DMS 273 (cell line): ENCODE results near the gene UTP25.
"Not testable (repeated sequence)": the region's sequence is repeated elsewhere in the genome, so short reads cannot be mapped to it uniquely, and the experiment has no call there.

Experiments used
- DNase-seq: peaks from one replicate; lab custom pipeline; 2025; ENCODE audit not compliant: unreplicated experiment; lab: John Stamatoyannopoulos, UW

UTP25 gene

DNA sequence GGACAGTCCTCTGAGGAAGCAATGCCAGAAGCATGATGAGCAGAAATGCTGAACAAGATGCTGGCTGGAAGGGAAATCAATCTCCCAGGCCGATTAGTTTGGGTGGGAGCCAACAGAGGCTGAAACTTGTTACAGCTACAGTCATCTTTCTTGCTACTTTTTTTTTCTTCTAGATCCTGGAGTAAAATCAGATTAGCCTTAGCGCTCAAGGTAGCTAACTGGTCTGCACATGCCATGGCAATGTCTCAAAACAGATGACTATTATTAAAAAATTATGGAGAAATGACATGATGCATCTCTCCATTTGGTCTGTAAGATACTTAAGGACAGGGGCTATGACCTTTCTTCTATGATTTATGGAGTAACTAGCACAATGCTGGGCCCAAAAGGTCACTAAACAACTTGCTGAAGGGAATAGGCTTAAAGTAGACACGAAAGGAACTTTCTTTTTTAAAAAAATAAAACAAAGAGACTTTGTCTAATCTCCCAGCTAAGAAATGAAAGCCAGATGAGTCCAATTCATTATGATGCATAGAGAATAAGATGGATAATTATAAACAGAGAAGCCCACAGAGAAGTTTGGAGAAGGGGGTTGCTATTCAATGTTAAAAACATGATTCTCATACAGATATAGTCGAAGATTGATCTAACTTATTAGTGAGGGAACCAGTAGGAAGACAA, 42.5 kb downstream of the UTP25 start:
- no peak for DNase-seq

DNA sequence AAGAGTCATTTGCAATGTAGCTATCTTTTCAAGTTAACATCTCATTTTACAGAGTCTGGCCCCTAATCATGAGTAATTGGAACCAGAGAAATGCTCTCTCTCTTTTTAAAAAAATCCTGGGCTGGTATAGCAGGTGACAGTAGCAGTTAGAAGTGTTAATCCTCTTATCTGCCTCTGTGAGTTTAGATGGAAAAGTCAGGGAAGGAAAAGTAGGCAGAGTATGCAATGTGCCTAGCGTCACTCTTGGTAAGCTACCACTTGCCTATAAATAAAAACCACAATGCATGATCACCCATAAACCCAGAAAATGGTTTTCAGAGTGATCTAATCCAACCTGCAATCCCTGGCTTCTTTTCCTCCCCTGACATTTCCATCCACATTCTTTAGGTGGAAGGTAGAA, 43.2 kb downstream of the UTP25 start:
- DNase-seq = no peak

DNA sequence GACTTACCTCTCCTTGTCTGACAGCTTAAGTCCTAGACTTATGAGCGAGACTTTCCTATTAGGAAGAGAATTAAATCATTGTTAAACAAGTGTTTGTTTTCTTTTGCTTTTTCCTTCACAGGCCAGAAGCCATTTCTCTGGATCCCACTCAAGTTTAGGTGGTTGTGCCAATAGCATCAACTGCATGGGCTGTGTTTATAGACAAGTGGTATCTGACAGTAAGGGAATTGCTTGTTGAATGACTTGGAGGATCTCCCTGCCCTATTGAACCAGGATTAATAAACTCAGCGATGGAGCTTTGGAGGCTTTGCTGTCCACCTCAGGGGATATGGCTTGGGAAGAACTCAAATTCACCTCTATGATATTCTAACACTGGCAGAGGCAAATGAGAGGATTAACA, 43.7 kb downstream of the UTP25 start:
- no peak for DNase-seq

DNA sequence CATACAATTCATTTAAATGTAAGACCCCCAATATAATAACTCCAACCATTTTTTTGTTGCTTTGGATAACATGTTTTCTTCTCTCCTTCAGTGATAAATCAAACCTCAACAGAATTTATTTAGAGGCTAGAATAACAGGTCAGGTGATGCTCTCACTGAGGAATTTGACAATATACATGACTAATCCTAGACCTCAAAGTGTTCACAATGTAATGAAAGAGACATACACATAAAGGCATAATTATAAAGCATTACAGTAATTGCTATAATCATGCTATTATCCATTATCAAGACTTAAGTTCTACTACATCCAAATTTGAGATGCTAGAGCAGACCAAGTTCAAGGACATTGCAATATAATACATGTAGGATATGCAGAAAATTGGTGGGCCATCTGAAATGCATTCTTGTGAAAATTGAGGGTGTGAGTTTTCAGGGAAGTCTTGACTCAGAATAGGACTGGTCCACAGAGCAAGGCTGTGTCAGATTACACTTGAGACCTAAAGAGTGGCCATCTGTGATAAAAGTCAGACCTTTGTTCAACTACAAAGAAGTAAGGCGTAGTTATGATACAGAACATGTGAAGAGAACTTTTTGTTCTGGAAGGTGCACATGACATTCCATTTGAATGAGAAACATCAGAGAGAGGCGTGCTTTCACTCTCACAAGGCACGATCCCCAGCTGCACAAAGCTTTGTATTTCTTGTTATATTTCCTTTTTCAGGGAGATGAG, 45.5 kb downstream of the UTP25 start:
- no peak for DNase-seq

DNA sequence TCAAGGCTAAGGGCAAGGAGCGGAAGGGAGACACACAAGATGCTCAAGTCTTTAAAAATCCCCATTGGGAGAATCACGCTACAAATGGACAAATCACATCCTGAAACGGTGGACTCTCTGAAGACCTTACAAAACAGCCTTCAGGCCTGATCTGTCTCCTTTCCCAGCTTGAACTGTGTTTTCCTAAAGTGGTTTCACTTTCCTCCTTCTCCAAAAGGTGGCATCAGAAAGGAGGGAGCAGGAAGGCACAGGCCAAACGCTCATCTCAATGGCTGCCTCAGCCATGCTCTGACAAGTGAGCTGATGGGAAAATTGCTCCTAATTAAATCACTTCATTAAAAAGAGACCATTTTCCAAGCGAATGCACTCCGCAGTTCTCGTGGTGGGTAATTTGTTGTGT, 47.7 kb downstream of the UTP25 start:
- DNase-seq = peak; percentile 89

DNA sequence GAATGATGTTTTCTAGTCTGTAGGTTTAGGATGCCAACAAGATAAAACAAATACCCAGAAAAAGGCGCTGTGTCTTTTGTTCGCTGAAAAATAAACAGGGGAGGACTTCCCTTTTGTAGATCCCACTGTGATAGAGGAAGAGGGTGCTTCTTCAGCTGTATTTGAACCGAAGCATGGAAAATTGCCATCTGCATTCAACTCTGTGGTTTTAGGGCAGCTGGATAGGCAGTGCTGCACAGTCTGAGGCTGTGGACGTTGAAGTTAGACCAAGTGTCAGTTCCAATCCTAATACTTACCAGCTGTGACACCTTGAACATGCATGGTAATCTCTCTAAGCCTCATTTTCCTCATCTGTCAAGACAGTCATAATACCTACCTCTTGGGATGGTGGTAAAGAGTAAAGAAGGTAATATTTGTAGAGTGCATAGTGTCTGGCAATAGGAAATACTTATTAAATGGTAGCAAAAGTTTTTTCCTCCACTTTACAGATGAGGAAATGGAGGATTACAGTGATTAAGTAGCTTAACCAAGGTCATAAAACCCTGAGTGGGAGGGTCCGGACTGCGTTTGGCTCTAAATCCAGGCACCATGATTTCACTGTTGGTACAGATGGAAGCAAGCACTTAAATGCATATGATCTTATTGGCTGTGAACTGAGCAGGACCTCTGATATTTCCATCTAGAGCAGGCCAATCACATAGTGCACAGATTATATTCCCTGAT, 48.5 kb downstream of the UTP25 start:
- peak; percentile 26 for DNase-seq

DNA sequence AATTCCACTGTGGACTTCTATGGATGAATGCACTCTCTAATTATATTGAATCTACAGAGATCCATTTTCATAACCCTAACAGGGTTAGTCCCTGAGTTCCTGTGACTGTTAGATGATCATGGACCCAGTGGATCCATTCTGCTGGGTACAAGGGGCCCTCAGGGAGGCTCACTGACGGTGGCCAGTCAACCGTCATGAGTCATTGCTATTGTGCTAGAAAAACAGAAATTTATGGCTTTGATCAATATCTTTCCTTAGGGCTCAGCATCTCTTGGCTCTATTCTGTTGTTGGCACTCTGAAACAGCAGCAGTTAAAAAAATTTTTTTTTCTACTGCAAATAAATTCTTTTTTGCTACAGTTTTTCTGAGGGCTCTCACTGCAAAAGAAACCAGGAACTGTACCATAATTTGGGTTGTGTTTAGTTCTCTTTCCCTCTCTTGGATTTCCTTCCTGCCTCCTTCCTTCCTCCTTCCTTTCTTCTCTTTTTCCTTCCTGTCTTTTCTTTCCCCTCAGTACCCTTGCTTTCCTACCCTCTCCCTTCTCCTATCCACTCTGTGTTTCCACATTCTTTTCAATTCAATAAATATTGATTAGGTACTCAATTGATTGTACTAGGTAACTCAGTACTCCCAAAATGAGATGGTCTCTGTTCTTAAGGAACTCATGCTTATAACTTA, 49.5 kb downstream of the UTP25 start:
- no peak for DNase-seq

DNA sequence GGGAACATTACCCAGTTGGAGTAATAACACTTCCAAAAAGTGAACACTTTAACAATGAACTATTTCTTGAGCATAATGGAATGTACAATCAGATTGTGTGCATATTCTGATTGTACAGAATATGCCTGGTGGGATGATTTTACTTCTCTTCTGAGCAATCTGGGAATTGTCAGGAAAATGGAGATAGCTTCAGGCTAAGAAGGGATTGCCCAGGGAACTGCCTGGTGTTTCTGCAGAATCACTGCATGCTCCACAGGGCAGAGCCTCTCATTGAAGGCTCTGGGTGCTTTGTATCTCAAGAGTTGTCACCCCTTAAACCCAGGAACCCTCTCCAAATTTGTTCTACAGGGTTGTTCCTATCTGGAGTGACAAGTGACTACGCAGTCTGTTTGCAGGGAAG, 51.2 kb downstream of the UTP25 start:
- DNase-seq = no peak

DNA sequence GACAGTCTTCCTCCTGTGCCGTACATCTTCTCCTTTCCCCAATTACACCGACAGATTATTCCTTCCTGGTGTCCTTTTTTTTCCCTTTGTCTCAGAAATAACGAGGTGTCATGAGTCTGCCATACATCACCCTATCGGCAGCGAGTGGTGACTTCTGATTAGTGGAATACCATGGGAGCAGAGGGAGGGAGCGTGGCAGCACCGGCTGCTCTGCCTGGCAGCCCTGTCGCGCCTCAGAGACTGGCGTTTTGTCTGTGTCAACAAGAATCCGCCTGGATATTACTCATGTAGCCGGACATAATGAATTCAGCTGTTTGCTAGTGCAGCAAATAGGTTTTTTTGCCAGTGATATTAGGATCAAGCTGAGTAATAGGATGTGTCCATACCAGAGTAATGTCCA, 51.8 kb downstream of the UTP25 start:
- DNase-seq = peak; percentile 31

DNA sequence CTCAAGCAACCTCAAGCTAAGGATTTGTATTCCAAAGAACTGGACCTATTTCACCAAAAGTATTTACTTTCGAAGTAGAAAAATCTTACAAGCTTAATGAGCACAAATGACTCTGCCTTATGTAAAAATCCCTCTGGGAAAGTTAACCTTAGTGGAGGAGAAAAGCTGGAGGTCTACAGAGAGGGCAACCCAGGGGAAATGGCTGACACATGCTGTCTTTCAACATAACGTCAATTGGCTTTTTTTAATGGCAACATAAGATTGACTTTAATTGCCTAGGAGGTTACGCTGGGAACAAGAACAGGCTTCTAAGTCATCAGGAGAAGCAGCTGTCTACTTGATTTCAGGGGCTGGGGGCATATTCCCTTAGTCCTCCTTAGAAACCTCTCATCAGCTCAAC, 52.3 kb downstream of the UTP25 start:
- DNase-seq = no peak

DNA sequence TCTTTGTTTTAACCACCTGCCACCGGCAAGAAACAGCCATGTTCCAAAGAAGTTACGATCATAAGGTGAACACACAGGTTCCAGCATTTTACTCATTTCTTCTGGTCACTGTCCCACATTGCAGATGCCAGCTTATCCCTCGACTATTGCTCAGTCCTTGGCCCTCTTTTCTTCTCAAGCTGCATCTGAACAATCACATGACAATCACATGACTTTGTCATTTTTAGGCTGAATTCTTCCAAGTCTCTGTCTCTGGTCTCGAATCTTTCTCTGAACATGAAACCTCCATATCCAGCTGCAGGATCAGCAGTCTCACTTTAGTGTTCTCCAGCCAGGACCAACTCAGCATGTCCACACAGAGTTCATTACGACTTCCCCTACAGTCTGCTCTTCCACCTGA, 53.8 kb downstream of the UTP25 start:
- DNase-seq = no peak

DNA sequence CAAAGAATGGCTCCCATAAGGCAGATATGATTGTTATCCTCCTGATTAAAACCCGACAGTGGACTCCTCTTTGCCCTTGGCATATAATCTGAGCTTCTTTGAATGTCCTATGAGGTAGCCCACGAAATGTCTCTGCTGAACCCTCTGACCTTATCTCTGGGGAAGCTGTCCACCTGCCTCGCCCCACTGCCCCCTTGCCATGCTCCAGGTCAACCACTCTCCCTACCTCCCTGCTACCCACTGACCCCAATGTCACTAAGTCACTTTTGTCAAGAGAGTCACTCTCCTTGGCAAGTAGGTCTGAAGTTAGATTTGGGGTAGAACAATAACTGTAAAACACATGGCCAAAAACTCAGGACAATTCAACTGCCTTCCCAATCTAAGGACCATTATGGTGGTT, 54.5 kb downstream of the UTP25 start:
- DNase-seq = no peak

DNA sequence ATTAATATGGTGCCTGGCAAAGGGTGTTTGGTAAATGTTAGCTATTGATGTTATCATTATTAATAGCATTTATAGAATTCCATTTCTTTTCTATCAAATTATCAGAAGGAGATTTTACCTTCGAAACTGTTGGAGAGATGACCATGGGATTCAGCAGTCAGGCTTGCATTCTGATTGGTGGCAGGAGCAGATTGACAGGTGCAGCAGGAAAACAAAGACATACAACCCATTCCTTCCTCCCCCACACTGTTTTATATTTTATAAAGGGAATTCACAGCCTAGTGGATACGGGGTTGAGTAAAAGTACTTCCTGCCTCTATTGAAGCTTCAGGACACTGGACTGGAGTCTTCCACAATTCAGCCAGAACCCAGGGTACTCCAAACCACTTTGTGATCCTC, 55.2 kb downstream of the UTP25 start:
- DNase-seq = no peak

DNA sequence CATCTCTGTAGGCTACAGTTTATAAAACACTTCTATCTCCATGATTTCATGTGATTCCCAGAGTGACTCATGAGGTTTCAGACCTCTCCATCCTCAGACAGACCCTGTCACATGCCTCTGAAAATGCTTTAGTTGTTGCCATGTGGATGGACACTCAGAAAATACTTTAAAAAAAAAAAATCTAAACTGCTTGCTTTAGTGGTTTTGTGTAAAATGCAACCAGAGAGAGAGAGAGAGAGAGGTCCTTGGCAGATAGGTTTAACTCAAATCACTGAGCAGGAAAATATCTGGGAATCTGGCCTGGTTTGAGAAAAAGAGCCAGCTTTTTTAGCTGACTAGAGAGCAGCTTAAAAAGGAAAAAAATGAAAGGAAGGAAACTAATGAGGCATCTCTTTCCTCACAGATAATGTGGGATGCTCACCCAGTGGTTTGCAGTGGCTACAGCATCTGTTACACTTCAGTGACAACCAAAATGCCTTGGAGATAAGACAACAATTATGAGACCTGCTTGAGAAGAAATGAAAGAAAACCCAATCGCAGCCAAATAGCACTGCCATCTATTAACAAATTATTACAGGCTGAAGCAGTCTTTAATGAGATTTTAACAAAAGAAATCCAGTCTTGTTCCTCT, 55.7 kb downstream of the UTP25 start:
- no peak for DNase-seq

DNA sequence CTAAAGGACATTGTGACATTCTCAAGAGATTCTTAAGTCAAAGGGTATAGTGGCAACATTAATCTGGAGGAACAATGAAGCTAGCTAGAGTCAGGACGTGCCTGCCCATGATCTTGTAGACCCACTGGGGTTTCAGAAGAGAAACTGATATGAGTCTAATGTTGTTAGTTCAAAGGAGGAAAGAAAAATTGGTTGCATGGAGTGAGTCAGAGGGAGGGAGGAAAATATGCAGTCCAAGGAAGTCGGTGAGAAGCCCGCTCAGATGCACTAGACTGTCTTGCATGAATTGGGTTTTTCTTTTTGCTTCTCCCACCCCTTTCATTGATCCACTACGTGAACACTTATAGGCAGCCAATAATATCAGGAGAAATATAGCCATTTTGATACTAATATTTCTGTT, 56.5 kb downstream of the UTP25 start:
- no peak for DNase-seq

DNA sequence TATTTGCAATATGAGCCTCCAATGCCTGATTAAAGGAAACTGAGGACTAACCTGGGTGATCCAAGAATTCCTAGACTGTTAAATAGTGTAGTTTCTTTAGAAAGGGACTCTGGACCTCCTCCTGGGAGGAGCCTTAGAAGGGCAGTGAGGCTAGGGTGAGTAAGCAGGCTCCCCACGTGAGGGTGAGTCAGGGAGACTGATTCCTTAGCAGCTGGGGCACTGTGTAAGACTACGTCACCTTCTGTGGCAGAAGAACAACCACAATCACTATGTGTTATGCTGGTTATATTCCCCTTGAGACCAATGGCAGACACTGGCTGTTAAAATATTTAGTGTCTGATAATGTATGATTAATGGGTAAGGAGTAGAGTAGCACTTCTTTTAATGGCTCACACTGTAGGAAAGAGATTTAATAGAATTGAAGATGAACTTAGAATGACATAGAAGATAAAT, 56.9 kb downstream of the UTP25 start:
- DNase-seq = peak; percentile 80

DNA sequence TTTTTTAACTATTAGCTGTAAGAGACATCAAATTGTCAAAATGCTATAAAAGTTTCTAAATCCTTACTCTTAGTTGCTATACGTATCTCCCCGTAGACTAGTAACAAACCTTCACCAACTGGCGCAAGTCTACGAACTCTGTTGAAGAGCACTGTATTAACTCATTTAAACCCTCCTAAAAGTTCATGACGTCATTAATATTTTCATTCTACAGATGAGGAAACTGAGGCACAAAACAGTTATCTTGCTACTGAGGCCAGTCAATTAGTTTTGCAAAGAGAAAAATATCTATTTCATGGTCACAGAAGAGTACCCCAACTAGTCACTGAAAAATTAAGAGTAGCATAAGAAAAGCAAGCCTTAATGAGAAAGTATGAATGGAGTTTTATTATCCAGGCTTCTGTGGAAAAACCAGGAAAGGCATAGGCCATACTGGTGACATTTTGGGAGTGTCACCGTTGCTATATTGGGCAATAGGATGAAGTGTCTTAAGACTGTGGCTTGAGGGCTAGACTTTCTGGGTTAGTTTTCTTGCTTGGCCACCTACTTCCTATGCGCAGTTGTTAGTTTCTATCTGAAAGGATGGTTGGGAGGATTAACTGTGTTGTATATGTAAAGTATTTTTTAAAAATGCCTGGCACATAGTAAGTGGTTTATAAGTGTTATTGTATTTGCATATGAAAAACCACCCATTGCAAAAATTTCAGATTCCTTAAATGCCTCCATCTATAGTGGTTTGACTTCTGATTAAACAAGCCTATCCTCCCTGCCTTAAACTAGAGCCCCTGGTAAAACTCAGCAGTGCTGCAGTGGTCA, 57.8 kb downstream of the UTP25 start:
- no peak for DNase-seq

DNA sequence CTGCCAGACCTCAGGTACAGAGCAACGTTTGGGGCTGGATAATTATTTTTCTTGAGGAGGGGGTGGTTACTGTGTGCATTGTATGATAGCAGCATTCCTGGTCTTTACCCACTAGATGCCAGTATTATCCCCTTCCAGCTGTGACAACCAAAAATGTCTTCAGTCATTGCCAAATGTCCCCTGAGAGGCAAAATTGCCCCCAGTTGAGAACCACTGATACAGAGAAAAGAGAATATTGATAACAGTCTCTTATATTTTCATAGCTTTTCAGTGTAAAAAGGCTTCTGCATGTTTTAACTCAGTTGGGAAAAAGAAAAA, 58.4 kb downstream of the UTP25 start:
- peak; percentile 36 for DNase-seq

DNA sequence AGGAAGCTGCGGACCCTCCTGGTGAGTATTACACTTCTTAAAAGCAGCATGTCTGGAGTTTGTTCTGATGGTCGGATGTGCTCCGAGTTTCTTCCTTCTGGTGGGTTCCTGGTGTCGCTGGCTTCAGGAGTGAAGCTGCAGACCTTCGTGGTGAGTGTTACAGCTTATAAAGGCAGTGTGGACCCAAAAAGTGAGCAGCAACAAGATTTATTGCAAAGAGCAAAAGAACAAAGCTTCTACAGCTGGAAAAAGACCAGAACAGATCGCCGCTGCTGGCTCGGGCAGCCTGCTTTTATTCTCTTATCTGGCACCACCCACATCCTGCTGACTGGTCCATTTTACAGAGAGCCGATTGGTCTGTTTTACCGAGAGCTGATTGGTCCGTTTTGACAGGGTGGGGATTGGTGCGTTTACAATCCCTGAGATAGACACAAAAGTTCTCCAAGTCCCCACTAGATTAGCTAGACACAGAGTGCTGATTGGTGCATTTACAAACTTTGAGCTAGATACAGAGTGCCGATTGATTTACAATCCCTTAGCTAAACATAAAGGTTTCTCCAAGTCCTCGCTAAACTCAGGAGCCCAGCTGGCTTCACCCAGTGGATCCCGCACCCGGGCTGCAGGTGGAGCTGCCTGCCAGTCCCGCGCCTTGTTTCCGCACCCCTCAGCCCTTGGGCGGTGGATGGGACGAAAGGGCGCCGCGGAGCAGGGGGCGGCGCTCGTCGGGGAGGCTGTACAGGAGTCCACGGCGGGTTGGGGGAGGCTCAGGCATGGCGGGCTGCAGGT, 60.7 kb downstream of the UTP25 start:
- not testable (repeated sequence) for DNase-seq

DNA sequence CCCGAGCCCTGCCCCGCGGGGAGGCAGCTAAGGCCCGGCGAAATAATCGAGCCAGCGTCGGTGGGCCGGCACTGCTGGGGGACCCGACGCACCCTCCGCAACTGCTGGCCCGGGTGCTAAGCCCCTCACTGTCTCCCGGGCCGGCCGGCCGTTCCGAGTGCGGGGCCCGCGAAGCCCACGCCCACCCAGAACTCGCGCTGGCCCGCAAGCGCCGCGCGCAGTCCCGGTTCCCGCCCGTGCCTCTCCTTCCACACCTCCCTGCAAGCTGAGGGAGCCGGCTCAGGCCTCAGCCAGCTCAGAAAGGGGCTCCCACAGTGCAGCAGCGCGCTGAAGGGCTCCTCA, 61.3 kb downstream of the UTP25 start:
- no peak for DNase-seq
